IMR-90 (cell line): ENCODE data around the gene EEF1B2. TPM values are rescaled to one million over a fixed set of nuclear protein-coding genes. Genes with fewer than 3 reads are reported as not detected.
"Not testable (repeated sequence)": the region's sequence is repeated elsewhere in the genome, so short reads cannot be mapped to it uniquely, and the experiment has no call there.

Experiments used
- ATAC-seq: fragments of 200-7000 bp; cut with Tn5 transposase; 2 replicates; pipeline ENCODE4 v1.9.1; 2020; ENCODE audit warnings: low read depth, mild to moderate bottlenecking, moderate library complexity
- BruUV-seq: library from RNA; stranded (reverse); fragments of 400-500 nt; replicated peaks from 2 replicates; lab custom pipeline; 2021; lab: Mats Ljungman, UMichigan
- CTCF ChIA-PET: fragments of 300-600 bp; formaldehyde crosslinking; extraction: SDS; loops from one replicate; lab custom pipeline; 2021; ENCODE audit warnings: antibody characterized with exemption; lab: Yijun Ruan, JAX
- POLR2A ChIA-PET: fragments of 300-600 bp; sonication (Branson Sonifier 250); formaldehyde crosslinking; loops from one replicate; lab custom pipeline; 2022; ENCODE audit warnings: antibody characterized with exemption; ENCODE audit not compliant: unreplicated experiment; lab: Charles Lee
- DNase-seq: peaks from one replicate; pipeline ENCODE4 v3.0.0; 2013
- H2AFZ ChIP-seq: replicated peaks from 2 replicates; pipeline ENCODE3; 2013; ENCODE audit warnings: low read length, mild to moderate bottlenecking; ENCODE audit not compliant: poor library complexity
- H2AK5ac ChIP-seq: 2 replicates; pipeline ENCODE4 v1.6.1; 2013; ENCODE audit warnings: low read depth, low read length, inconsistent platforms
- H2AK9ac ChIP-seq: replicated peaks from 2 replicates; pipeline ENCODE3; 2013; ENCODE audit warnings: mild to moderate bottlenecking, low read depth, low read length, moderate library complexity; ENCODE audit not compliant: poor library complexity
- H2BK120ac ChIP-seq: 2 replicates; pipeline ENCODE4 v1.6.1; 2013; ENCODE audit warnings: low read depth, low read length, inconsistent platforms
- H2BK15ac ChIP-seq: 3 replicates; pipeline ENCODE4 v1.6.1; 2013; ENCODE audit warnings: low read depth, low read length, inconsistent platforms
- H2BK20ac ChIP-seq: 2 replicates; pipeline ENCODE4 v1.6.1; 2013; ENCODE audit warnings: low read depth, mild to moderate bottlenecking, inconsistent platforms, low read length, moderate library complexity
- H2BK5ac ChIP-seq: 2 replicates; pipeline ENCODE4 v1.6.1; 2013; ENCODE audit warnings: mild to moderate bottlenecking, low read depth, low read length, inconsistent platforms; ENCODE audit not compliant: poor library complexity, severe bottlenecking
- H3K14ac ChIP-seq: replicated peaks from 2 replicates; pipeline ENCODE4 v1.6.1; 2013; ENCODE audit warnings: low read depth, low read length, inconsistent platforms
- H3K18ac ChIP-seq: 2 replicates; pipeline ENCODE4 v1.6.1; 2013; ENCODE audit warnings: low read depth, low read length, control low read depth
- H3K23ac ChIP-seq: 2 replicates; pipeline ENCODE4 v1.6.1; 2013; ENCODE audit warnings: low read depth, low read length, inconsistent platforms
- H3K27ac ChIP-seq: 2 replicates; pipeline ENCODE4 v1.5.1; 2013; ENCODE audit warnings: mild to moderate bottlenecking, control low read depth, low read length; ENCODE audit not compliant: insufficient read depth
- H3K27me3 ChIP-seq: 2 replicates; pipeline ENCODE4 v1.6.1; 2013; ENCODE audit warnings: low read length; ENCODE audit not compliant: control insufficient read depth, insufficient read depth
- H3K36me3 ChIP-seq: 2 replicates; pipeline ENCODE4 v1.6.1; 2013; ENCODE audit warnings: low read length, mixed read lengths; ENCODE audit not compliant: control insufficient read depth, insufficient read depth
- H3K4ac ChIP-seq: 2 replicates; pipeline ENCODE4 v1.6.1; 2013; ENCODE audit warnings: low read depth, low read length, inconsistent platforms
- H3K4me1 ChIP-seq: 2 replicates; pipeline ENCODE4 v1.6.1; 2013; ENCODE audit warnings: low read length, mixed read lengths; ENCODE audit not compliant: control insufficient read depth, insufficient read depth
- H3K4me2 ChIP-seq: 2 replicates; pipeline ENCODE4 v1.6.1; 2013; ENCODE audit warnings: low read depth, mild to moderate bottlenecking, control low read depth, low read length, moderate library complexity
- H3K4me3 ChIP-seq: 2 replicates; pipeline ENCODE4 v1.5.1; 2013; ENCODE audit warnings: low read depth, mild to moderate bottlenecking, control low read depth, low read length, moderate library complexity; ENCODE audit not compliant: insufficient read depth
- H3K56ac ChIP-seq: 2 replicates; pipeline ENCODE4 v1.6.1; 2013; ENCODE audit warnings: low read length, inconsistent platforms; ENCODE audit not compliant: insufficient read depth; ENCODE audit errors: extremely low read depth
- H3K79me1 ChIP-seq, 2 experiments: 2 replicates each; pipeline ENCODE4 v1.6.1; 2013; ENCODE audit warnings: low read length in 2 of 2, inconsistent platforms in 1 of 2, low read depth in 1 of 2
- H3K9ac ChIP-seq: 2 replicates; pipeline ENCODE4 v1.6.1; 2013; ENCODE audit warnings: low read depth, low read length, control low read depth
- H3K9me1 ChIP-seq: 2 replicates; pipeline ENCODE4 v1.6.1; 2013; ENCODE audit warnings: low read length, inconsistent platforms; ENCODE audit not compliant: insufficient read depth
- H3K9me3 ChIP-seq: 2 replicates; pipeline ENCODE4 v1.6.1; 2013; ENCODE audit warnings: low read length; ENCODE audit not compliant: control insufficient read depth, insufficient read depth
- H4K20me1 ChIP-seq: 2 replicates; pipeline ENCODE4 v1.6.1; 2013; ENCODE audit warnings: low read length, inconsistent platforms; ENCODE audit not compliant: insufficient read depth
- H4K5ac ChIP-seq: 2 replicates; pipeline ENCODE4 v1.6.1; 2013; ENCODE audit warnings: mild to moderate bottlenecking, low read depth, low read length, control low read depth
- H4K8ac ChIP-seq, 2 experiments: 2 replicates each; pipeline ENCODE4 v1.6.1; 2013; ENCODE audit warnings: low read depth in 2 of 2, low read length in 2 of 2, control low read depth in 1 of 2, inconsistent platforms in 1 of 2
- H4K91ac ChIP-seq: 2 replicates; pipeline ENCODE4 v1.6.1; 2013; ENCODE audit warnings: low read depth, low read length, inconsistent platforms; ENCODE audit not compliant: insufficient read depth
- WGBS, 2 experiments: methylation state at CpG; one replicate each; pipeline versions ENCODE4 v1.1.5 to v1.1.7; 2013; ENCODE audit warnings: missing lambda C conversion rate in 2 of 2; ENCODE audit not compliant: insufficient read length in 1 of 2; ENCODE audit errors: extremely low coverage in 2 of 2; 5-methylcytosine and 5-hydroxymethylcytosine counted together
- dilution Hi-C: fragments of 300-500 bp; cut with HindIII; formaldehyde crosslinking; loops from one replicate; pipeline ENCODE4 v1.14.3; 2018; ENCODE audit warnings: low sequenced_read_pairs; ENCODE audit not compliant: unreplicated experiment
- in situ Hi-C: fragments of 300-500 bp; cut with MboI; formaldehyde crosslinking; loops from 3 replicates; pipeline ENCODE4 v1.14.3; 2019; ENCODE audit warnings: low sequenced_read_pairs, inconsistent platforms, mixed read lengths
- intact Hi-C: fragments of 100-400 bp; cut with micrococcal nuclease; formaldehyde crosslinking; loops from 2 replicates; pipeline ENCODE4 v1.10.0; 2022
- polyA plus RNA-seq, 3 experiments: library from polyadenylated mRNA; depleted of rRNA; stranded (reverse); fragments of >200 nt; gene quantifications; 2 replicates each; pipeline ENCODE4 v1.2.3, GENCODE V29; 2012; ENCODE audit warnings: low replicate concordance in 1 of 3
- total RNA-seq: library from RNA; depleted of rRNA; stranded (reverse); fragments of >200 nt; gene quantifications from 2 replicates; pipeline ENCODE4 v1.2.3, GENCODE V29; 2012

Gene EEF1B2
- total and polyA plus RNA-seq, 2 of the 4 experiments (the other 2 are of a cell fraction), result 574 to 751 TPM

GRCh38 chr2:206168230-206168629 is 8.5 kb downstream of the EEF1B2 start:
- H4K8ac ChIP-seq, BruUV-seq, H3K9ac ChIP-seq, H3K4me1 ChIP-seq, H3K27ac ChIP-seq, H4K91ac ChIP-seq, H3K18ac ChIP-seq, H3K23ac ChIP-seq, H3K4me3 ChIP-seq, H2AFZ ChIP-seq, H3K9me1 ChIP-seq, H4K20me1 ChIP-seq, H3K36me3 ChIP-seq, POLR2A ChIA-PET, H3K9me3 ChIP-seq, DNase-seq, intact Hi-C loops, ATAC-seq, CTCF ChIA-PET, H4K5ac ChIP-seq, H3K14ac ChIP-seq, H3K56ac ChIP-seq, H3K4me2 ChIP-seq, H2BK5ac ChIP-seq, H2AK5ac ChIP-seq, H2BK15ac ChIP-seq, H2AK9ac ChIP-seq, dilution Hi-C loops, H3K4ac ChIP-seq, H2BK20ac ChIP-seq, H2BK120ac ChIP-seq, H3K27me3 ChIP-seq, H3K79me1 ChIP-seq: not testable (repeated sequence)
- no CpG with 5 or more reads among the region's 4 CpGs for WGBS, 2 experiments
- in situ Hi-C loops, result loop anchor here (10.0 kb wide), 1 partner anchor 97 kb away; no protein-coding TSS in a partner anchor

GRCh38 chr2:206171624-206172397 is 12.1 kb downstream of the EEF1B2 start:
- ATAC-seq, BruUV-seq, H3K14ac ChIP-seq, H4K20me1 ChIP-seq, H4K91ac ChIP-seq, H3K9me3 ChIP-seq, CTCF ChIA-PET, H3K4ac ChIP-seq, H2BK120ac ChIP-seq, H3K9me1 ChIP-seq, H2BK20ac ChIP-seq, H2BK15ac ChIP-seq, in situ Hi-C loops, intact Hi-C loops, H2BK5ac ChIP-seq, H2AK9ac ChIP-seq, POLR2A ChIA-PET, H3K23ac ChIP-seq, H4K8ac ChIP-seq, DNase-seq, H3K4me2 ChIP-seq, H3K4me1 ChIP-seq, dilution Hi-C loops, H2AFZ ChIP-seq, H3K18ac ChIP-seq, H3K4me3 ChIP-seq, H3K79me1 ChIP-seq, H3K27ac ChIP-seq, H3K9ac ChIP-seq, H2AK5ac ChIP-seq, H4K5ac ChIP-seq, H3K27me3 ChIP-seq, H3K56ac ChIP-seq, H3K36me3 ChIP-seq: not testable (repeated sequence)
- no CpG with 5 or more reads among the region's 52 CpGs for WGBS, 2 experiments
